Common myeloid progenitor, CD34-positive (primary cell): ENCODE results near the gene TOR1B.

Source experiments
- CTCF ChIA-PET: fragments of 350-600 bp; sonication (Branson Sonifier 250); formaldehyde crosslinking; loops from one replicate; lab custom pipeline; 2021; ENCODE audit warnings: antibody characterized with exemption; lab: Charles Lee
- POLR2A ChIA-PET: fragments of 350-600 bp; sonication (Branson Sonifier 250); formaldehyde crosslinking; loops from one replicate; lab custom pipeline; 2021; ENCODE audit warnings: antibody characterized with exemption; lab: Charles Lee
- DNase-seq, 3 donors: peaks; one replicate each; pipeline versions ENCODE4 v3.0.0 to v3.0.0-alpha.2; 2013
- H3K27ac ChIP-seq, 2 experiments: 1 replicate in 1 of 2; 2 replicates in 1 of 2; pipeline ENCODE4 v1.7.0; 2013; ENCODE audit warnings: inconsistent platforms in 2 of 2, low read length in 2 of 2, mild to moderate bottlenecking in 2 of 2, low read depth in 1 of 2, moderate library complexity in 1 of 2; ENCODE audit not compliant: severe bottlenecking in 2 of 2, insufficient read depth in 1 of 2, poor library complexity in 1 of 2
- H3K27me3 ChIP-seq, 5 experiments: replicated peaks in 2 of 5; 1 replicate in 3 of 5; 2 replicates in 2 of 5; pipeline versions ENCODE4 v1.6.1 to v1.7.0; 2013; ENCODE audit warnings: low read length in 4 of 5, mild to moderate bottlenecking in 2 of 5, moderate library complexity in 2 of 5, inconsistent platforms in 1 of 5; ENCODE audit not compliant: insufficient read depth in 5 of 5, control insufficient read depth in 4 of 5
- H3K36me3 ChIP-seq, 4 experiments: 1 replicate in 2 of 4; 2 replicates in 2 of 4; pipeline versions ENCODE4 v1.6.1 to v1.7.0; 2013; ENCODE audit warnings: low read length in 3 of 4, control low read depth in 1 of 4, mild to moderate bottlenecking in 1 of 4; ENCODE audit not compliant: control insufficient read depth in 4 of 4, insufficient read depth in 4 of 4
- H3K4me1 ChIP-seq, 4 experiments: 1 replicate in 3 of 4; 2 replicates in 1 of 4; pipeline versions ENCODE4 v1.6.1 to v1.7.1; 2013; ENCODE audit warnings: low read length in 3 of 4, mild to moderate bottlenecking in 3 of 4, control low read depth in 1 of 4, inconsistent platforms in 1 of 4, moderate library complexity in 1 of 4; ENCODE audit not compliant: control insufficient read depth in 4 of 4, insufficient read depth in 4 of 4; ENCODE audit errors: control extremely low read depth in 1 of 4
- H3K4me3 ChIP-seq, 7 experiments: 1 replicate in 4 of 7; 2 replicates in 3 of 7; pipeline versions ENCODE4 v1.5.1 to v1.7.0; 2013; ENCODE audit warnings: mild to moderate bottlenecking in 7 of 7, low read length in 6 of 7, moderate library complexity in 6 of 7, inconsistent platforms in 2 of 7, low read depth in 2 of 7, control low read depth in 1 of 7; ENCODE audit not compliant: insufficient read depth in 4 of 7, control insufficient read depth in 1 of 7; ENCODE audit errors: extremely low read depth in 1 of 7
- H3K9me3 ChIP-seq, 5 experiments: 1 replicate in 4 of 5; 2 replicates in 1 of 5; pipeline versions ENCODE4 v1.6.1 to v1.7.1; 2013; ENCODE audit warnings: low read length in 4 of 5, mild to moderate bottlenecking in 2 of 5, inconsistent platforms in 1 of 5, low read depth in 1 of 5, moderate library complexity in 1 of 5; ENCODE audit not compliant: control insufficient read depth in 4 of 5, insufficient read depth in 2 of 5; ENCODE audit errors: control extremely low read depth in 1 of 5
- WGBS: methylation state at CpG from one replicate; pipeline ENCODE4 v1.1.5; 2013; ENCODE audit not compliant: insufficient coverage; 5-methylcytosine and 5-hydroxymethylcytosine counted together

Gene TOR1B

GRCh38 chr9:129810116-129810515 is 7.1 kb downstream of the TOR1B start:
- Histone ChIP-seq H3K36me3 (peaks cover 23 to 72% (median 56%) of the 10 kb centered on the region in 4 experiments), H3K4me1 (peaks cover 0 to 3% (median 0%) of the 10 kb centered on the region in 4 experiments), H3K27me3 (no peaks in the 10 kb centered on the region), H3K4me3 (no peak overlapping the region), H3K27ac (no peak overlapping the region), H3K9me3 (no peaks in the 10 kb centered on the region)
- DNase-seq, result no peak
- 95% methylated on average over 10 of the region's 11 CpGs for WGBS
- ChIA-PET POLR2A (interaction anchor here (0.6 to 0.8 kb wide), 2 partner anchors 10 to 12 kb away, joined by 3 to 4 read pairs; no protein-coding TSS in a partner anchor), CTCF (interaction anchor here (0.8 to 0.9 kb wide), 2 partner anchors 20 to 83 kb away, joined by 3 to 4 read pairs; no protein-coding TSS in a partner anchor)

DNA sequence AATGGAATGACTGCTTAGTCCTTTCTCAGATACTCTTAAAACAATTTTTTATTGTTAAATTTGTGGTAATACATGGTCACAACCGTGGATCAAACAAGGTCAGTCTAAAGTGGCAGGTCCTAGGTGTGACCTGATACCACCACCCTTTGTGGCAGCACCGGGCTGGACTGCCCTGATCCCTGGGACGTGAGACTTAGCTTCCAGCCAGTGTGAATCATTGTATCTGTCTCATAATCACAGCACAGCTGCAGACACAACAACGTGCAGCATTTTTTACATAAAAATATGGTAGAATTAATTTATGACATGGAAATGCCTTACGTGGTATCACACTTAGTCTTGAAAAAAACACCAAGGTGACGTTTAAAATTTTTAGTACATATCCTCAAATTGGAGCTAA is 7.8 kb downstream of the TOR1B start:
- CTCF ChIA-PET, result interaction anchor here (0.8 to 1.2 kb wide), 2 partner anchors 10 to 20 kb away, joined by 4 to 6 read pairs; no protein-coding TSS in a partner anchor
- POLR2A ChIA-PET, result interaction anchor here (0.6 kb wide), 2 partner anchors 9 to 11 kb away, joined by 3 to 4 read pairs; no protein-coding TSS in a partner anchor
- DNase-seq, result no peak
- Histone ChIP-seq H3K4me1 (no peaks in the 10 kb centered on the region), H3K27me3 (no peaks in the 10 kb centered on the region), H3K4me3 (no peak overlapping the region), H3K36me3 (peaks cover 21 to 76% (median 58%) of the 10 kb centered on the region in 4 experiments), H3K9me3 (no peaks in the 10 kb centered on the region), H3K27ac (no peak overlapping the region)
- 93% methylated on average over 4 of the region's 6 CpGs for WGBS

- no peak overlapping the region for H3K4me3 ChIP-seq
- H3K27ac ChIP-seq, result peak overlapping the region in 1 of 2 experiments; percentile 21
- no peaks in the 10 kb centered on the region for H3K27me3 ChIP-seq
- ChIA-PET CTCF (no interaction called here), POLR2A (no interaction called here)
- H3K9me3 ChIP-seq, result no peaks in the 10 kb centered on the region
- H3K36me3 ChIP-seq, result peaks cover 28 to 87% (median 65%) of the 10 kb centered on the region in 4 experiments
- 92% methylated on average over 5 of the region's 6 CpGs for WGBS
- peaks cover 0 to 4% (median 0%) of the 10 kb centered on the region in 4 experiments for H3K4me1 ChIP-seq
- DNase-seq, result no peak
These were observed 9.0 kb downstream of the TOR1B start for GRCh38 chr9:129811967-129812363.

GRCh38 chr9:129812385-129812784 is 9.4 kb downstream of the TOR1B start:
- Histone ChIP-seq H3K4me3 (no peak overlapping the region), H3K36me3 (peaks cover 28 to 86% (median 64%) of the 10 kb centered on the region in 4 experiments), H3K27ac (peak overlapping the region in 1 of 2 experiments; percentile 21), H3K9me3 (no peaks in the 10 kb centered on the region), H3K27me3 (no peaks in the 10 kb centered on the region), H3K4me1 (peaks cover 0 to 4% (median 0%) of the 10 kb centered on the region in 4 experiments)
- CTCF ChIA-PET, result no interaction called here
- DNase-seq, result no peak
- POLR2A ChIA-PET, result no interaction called here
- 97% methylated on average over 9 of the region's 9 CpGs for WGBS

DNA sequence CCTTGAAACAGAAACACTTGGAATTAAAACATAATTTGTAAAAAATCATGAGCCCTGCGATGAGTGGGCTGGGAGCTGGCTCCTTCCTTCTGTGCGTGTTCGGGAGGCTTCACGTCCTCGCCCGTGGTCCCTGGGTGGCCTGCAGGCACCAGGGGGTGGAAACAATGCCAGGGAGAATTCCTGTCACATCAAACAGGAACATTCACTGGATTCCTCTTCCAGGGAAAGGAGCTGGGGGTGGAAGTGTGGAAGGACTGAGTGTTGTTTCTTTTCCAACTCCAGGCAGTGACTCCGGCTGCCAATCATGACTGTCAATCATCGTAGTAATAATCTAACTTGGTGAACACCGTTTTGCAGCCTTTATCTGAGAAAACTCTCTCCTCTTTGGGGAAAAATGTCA is 10.7 kb downstream of the TOR1B start:
- H3K27ac ChIP-seq, result no peak overlapping the region
- no peak overlapping the region for H3K4me3 ChIP-seq
- H3K9me3 ChIP-seq, result no peaks in the 10 kb centered on the region
- H3K4me1 ChIP-seq, result peaks cover 0 to 4% (median 0%) of the 10 kb centered on the region in 4 experiments
- POLR2A ChIA-PET, result no interaction called here
- DNase-seq, result no peak
- CTCF ChIA-PET, result no interaction called here
- 91% methylated on average over 4 of the region's 9 CpGs for WGBS
- peaks cover 31 to 92% (median 69%) of the 10 kb centered on the region in 4 experiments for H3K36me3 ChIP-seq
- no peaks in the 10 kb centered on the region for H3K27me3 ChIP-seq

GRCh38 chr9:129814432-129815223 is 11.6 kb downstream of the TOR1B start:
- H3K9me3 ChIP-seq, result no peaks in the 10 kb centered on the region
- DNase-seq, result no peak
- ChIA-PET CTCF (interaction anchor here (0.6 kb wide), 1 partner anchor 12 kb away, joined by 3 read pairs; no protein-coding TSS in a partner anchor), POLR2A (no interaction called here)
- no peak overlapping the region for H3K4me3 ChIP-seq
- no peak overlapping the region for H3K27ac ChIP-seq
- H3K36me3 ChIP-seq, result peaks cover 27 to 88% (median 66%) of the 10 kb centered on the region in 4 experiments
- H3K4me1 ChIP-seq, result peaks cover 0 to 4% (median 0%) of the 10 kb centered on the region in 4 experiments
- WGBS, result 94% methylated on average over 17 of the region's 17 CpGs
- H3K27me3 ChIP-seq, result no peaks in the 10 kb centered on the region

GRCh38 chr9:129815278-129815677 is 12.3 kb downstream of the TOR1B start:
- Histone ChIP-seq H3K27me3 (no peaks in the 10 kb centered on the region), H3K4me1 (peaks cover 0 to 4% (median 0%) of the 10 kb centered on the region in 4 experiments), H3K9me3 (no peaks in the 10 kb centered on the region), H3K4me3 (no peak overlapping the region), H3K27ac (no peak overlapping the region), H3K36me3 (peaks cover 27 to 85% (median 63%) of the 10 kb centered on the region in 4 experiments)
- DNase-seq, result no peak
- ChIA-PET CTCF (no interaction called here), POLR2A (no interaction called here)
- WGBS, result 96% methylated on average over 11 of the region's 11 CpGs
